ENCODE results near the gene SLC4A1AP.
A peak's percentile ranks its signal among the peaks of the same experiment; 100 is the strongest.

Gene SLC4A1AP

DNA sequence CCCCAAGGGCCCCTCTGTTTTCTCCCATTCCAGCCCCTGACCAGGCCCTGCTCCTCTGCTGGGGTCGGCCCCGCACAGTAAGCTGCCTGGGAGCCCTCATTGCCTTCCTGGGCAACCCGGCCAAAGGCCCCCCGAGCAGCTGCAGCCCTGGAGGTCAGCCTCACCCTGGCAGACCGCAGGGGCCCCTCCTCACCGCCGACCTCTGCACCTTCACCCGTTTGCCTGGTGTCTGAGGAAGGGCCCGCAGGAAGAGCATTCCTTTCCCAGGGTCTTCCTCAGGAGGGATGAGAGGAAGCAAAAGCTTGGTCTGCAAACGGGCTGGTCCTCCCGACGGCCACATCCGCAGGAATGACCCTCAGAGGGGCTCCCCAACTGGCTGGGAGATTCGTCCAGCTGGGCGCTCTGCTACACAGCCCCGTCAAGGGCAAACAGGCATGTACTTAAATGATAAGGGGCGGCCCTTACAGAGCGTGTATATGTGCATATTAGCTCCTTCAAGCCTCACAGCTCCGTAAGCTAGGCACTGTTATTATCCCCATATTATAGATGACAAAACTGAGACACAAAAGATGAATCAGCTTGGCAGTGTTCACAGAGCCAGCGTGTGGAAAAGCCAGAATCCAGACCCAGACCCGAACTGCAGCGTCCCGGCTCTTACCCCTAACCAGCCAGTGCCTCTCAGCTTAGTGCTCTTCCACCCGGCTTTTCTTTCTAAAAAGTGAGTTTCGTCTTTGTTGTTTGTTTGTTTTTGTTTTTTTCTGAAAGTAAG lies 52.8 kb downstream of the SLC4A1AP start:
- DNase-seq (ENCODE audit: low read depth in 3 of 3, low spot score in 1 of 3): no peak

DNA sequence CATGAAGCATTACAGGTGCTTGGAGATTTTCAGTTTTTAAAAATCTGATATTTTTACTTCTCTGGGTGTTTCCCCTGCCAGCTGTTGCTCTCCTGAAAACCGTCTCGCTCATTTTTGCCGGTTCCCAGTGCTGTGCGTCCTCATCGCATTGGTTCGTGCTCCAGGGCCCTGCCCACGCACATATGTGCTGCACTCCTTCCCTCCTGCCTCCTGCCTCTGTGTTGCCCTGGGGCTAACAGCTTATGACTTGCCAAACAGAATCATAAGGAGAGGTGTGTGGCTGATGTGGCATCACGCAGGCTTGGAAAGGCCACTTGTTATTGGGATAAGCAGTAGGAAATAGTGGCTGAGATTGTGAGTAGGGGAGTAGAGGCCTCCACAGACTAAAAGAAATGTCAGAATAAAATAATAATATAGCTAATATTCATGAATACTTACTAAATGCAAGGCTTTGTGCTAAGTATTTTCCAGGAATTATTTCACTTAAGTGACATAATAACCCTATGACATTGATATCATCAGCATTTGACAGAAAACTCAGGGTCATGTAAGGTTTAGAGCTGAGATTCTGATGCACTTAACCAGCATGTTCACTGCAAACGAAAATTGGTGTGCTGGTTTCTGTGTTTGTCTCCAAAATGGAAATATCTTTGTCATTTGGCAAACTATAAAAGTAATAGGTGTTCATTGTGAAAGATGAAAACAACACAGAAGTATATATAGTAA lies 53.5 kb downstream of the SLC4A1AP start:
- no peak for DNase-seq (ENCODE audit: low read depth in 3 of 3, low spot score in 1 of 3)

DNA sequence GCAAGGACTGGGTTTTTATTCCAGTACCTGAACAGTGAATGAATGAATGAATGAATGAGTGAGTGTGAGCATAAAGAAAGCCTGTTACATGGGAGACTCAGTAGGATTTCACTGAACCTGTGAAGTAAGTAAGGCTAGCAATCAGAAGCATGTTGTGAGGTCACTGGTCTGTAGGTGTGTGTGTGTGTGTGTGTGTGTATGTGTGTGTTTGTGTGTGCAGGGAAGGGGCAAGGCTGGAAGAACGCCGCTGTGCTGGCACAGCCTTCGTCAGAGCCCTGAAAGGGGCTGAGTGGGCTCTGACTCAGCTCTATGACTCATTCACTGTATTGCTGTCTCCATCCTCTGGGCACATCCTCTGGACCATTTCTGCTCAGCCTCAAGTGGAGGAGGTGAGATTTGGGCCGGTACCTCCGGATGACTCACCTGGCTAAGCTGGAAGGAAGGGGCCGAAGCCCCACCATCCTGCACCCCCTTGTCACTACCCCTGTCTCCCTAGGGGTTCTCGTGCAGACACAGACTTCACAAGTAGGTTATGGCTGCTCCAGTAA lies 56.4 kb downstream of the SLC4A1AP start:
- DNase-seq (ENCODE audit: low read depth in 3 of 3, low spot score in 1 of 3): peak in 2 of 3 donors; percentile 13 to 20

DNA sequence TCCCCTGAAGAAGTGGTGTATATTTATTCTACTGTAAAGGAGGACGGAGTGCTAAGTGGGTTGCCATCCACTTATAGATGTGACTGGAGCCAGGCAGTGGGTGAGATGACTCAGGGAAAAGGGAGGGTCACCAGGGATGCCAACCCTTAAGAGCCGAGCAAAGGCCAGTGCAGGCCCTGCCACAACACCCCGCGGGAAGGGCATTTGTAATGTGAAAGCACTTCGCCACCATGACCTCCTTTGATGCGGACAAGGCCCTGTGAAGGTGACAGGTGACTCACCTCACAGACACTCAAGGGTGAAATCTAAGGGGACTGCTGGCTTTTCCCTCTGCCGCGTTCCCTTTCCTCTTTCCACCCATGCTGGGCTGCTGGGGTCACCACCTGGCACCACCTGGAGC lies 57.6 kb downstream of the SLC4A1AP start:
- DNase-seq (ENCODE audit: low read depth in 3 of 3, low spot score in 1 of 3): no peak

DNA sequence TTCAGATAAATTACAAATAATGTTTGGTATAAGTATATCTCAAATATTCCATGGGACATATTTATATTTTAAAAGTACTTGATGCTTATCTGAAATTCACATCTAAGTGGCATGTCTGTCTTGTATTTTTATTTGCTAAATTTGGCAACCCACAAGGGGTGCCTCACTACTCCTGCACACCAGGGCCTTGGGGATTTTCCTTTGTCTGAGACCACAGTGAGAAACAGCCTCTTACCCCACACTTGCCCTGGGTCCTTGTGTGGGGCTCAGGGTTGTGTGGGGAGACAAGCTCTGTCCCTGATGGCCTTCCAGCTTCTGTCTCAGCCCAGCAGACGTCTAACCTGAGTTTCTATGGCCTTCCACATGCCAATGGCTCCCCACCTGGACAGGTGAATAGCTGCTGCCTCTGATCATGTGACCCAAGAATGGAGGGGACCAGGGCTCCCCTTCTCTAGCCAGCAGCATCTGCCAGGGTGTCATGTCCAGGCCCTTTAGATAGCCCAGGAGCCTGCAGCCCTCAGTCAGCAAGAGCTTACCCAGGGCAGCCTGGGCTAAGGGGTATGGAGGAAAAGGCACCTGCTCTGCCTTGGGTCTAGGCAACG lies 58.3 kb downstream of the SLC4A1AP start:
- DNase-seq (ENCODE audit: low read depth in 3 of 3, low spot score in 1 of 3): no peak

DNA sequence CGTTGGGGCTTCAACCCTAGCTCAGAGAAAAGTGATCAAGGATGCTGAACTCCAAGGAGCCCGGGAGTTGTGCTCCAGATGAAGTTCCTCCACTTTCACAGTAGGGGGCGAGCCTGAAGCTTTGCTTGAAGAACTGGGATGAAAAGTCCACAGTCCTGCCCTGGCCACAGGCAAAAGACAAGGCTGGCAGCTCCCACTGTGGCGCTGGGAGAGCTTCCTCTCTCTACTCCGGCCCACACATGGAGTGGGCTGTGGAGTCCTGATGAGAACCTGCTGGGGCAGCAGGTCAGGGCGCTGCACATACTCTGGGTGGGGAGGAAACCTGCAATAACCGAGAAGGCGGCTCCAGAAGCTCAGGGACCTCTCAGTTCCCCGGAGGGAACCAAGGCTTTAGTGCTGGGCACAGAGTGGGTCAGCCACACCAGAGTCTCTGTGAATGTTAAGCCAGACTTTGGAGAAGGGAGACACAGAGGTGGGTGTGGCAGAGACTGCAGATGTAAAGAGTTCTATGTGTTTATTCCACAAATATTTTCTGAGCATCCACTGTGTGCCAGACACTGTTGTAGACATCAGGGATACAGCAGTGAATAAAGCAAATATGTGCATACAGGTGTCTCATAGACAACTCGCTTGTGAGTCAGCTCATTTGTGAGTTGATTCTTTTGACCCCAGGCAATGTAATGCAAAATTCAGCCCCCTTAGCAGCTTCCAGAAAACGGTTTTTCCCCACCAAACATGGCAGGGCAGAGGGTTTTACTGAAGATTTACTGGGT lies 59.9 kb downstream of the SLC4A1AP start:
- no peak for DNase-seq (ENCODE audit: low read depth in 3 of 3, low spot score in 1 of 3)

DNA sequence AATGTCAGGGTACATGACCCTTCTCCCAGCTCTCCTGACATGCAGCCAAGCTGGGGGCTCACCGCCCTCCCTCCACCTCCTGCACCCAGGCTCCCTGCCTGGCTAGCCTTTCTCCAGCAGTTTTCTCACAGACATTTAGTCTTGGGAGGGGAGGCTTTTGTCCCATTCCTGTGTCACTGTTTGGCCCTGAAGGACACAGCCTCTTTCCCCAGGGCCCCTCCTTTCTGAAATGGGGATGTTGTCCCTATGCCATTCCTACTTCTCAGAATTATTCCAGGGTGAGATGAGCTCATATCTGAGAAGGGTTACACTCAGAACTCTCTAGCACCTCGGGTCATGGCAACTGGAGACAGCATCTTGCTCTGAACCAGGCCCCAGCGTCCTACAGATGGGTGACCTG lies 60.5 kb downstream of the SLC4A1AP start:
- no peak for DNase-seq (ENCODE audit: low read depth in 3 of 3, low spot score in 1 of 3)

DNA sequence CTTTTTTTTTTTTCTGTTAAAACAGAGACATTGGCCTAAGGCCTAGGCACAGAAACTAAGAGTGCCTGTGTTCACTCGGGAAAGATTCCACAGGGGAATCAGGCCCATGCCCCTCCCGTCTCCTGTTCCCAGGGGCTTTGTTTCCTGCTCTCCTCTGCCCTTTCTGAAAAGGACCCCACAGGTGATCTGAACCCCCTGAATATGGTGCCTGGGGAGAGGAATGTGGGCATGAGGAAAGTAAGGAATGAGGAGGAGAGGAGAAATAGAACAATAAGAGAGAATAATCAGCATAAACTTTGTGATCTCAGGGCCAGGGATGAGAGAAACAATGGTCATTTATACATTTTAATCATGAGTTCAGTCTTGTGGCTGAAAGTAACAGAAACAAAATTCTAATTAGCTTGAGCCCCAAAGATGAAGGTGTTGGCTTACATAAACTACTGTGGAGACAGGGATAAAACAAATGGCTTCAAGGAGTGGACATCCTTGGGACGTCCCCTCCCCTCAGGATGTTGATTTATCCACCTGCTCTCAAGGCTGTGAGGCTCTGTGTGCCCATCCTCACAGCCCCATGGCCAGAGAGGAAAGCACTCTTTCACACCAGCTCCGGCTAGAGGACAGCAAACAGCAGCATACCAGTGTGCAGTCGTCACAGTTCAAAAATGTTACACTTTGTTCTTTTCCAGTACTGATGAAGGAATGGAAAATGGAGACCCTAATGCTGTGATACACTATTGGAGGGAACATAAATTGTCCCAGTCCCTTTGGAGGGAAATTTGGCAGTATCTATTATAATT lies 61.4 kb downstream of the SLC4A1AP start:
- DNase-seq (ENCODE audit: low read depth in 3 of 3, low spot score in 1 of 3): no peak

DNA sequence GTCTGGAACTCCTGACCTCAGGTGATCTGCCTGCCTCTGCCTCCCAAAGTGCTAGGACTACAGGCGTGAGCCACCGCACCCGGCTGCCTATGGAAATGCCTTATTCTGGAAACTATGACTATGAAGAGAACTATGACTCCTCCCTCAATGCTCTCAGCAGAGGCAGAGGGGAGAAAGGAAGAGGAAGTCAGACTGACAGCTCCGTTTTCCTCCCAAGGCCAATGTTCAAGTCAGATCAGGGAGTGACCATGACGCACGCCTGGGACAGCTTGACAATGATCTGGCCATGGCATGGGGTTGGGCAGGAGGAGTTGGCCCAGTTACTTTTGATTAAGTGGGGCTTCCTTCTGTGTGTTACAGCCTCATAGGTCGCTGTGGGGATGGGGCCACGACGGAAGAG lies 63.6 kb downstream of the SLC4A1AP start:
- DNase-seq (ENCODE audit: low read depth in 3 of 3, low spot score in 1 of 3): no peak

DNA sequence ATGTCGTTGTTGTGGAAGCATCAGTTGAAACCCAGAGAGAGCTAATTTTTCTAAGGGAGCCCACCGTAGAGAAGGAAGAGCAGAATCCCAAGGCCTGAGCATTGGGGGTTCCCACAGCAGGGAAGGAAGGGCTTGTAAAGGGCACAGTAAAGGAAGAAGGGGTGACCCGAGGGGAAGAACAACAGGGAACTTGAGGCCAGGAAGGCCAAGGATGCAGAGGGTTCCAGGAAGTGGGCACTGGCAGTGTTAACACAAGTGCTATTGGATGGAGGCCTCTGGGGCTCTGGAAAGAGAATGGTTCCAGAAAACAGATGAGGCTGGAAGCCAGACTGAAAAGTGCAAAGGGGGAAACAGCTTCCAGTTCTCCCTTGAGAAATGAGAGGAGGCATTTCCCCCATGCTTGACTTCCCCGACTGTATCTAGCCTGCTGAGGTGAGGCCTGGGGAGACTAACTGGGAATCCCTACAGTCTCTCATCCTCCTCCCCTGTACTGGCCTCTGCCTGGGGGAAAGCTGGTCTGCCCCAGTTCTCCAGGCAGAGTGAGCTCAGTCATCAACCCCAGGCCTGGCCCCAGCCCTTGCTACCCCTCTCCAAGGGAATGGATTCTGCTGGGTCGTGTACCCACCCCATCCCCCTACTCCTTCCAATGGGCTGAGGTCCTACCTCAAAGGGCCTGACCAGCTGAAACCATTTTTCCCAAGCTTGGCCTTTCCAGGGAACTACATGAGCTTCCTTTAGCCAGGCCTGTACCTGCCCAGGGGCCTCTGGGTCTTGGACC lies 64.6 kb downstream of the SLC4A1AP start:
- no peak for DNase-seq (ENCODE audit: low read depth in 3 of 3, low spot score in 1 of 3)

DNA sequence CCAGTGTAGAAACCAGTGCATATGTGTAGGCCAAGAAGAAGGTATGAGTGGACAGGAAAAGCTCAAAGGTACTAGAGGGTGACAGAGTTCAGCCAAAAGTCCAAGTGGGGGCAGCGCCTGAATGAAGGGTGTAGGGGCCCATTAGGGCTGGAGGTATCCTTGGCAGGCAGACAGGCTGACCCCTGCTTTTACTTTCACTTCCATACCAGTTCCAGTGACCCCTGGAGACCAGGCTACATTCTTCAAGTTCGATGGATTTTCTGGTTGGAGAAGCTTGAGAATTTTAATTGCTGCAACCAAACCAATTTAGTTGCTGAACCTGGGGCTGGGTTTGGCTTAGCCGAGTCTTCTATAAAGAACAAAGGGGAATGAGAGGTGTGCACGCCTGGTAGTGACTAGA lies 65.5 kb downstream of the SLC4A1AP start:
- DNase-seq (ENCODE audit: low read depth in 3 of 3, low spot score in 1 of 3): no peak

DNA sequence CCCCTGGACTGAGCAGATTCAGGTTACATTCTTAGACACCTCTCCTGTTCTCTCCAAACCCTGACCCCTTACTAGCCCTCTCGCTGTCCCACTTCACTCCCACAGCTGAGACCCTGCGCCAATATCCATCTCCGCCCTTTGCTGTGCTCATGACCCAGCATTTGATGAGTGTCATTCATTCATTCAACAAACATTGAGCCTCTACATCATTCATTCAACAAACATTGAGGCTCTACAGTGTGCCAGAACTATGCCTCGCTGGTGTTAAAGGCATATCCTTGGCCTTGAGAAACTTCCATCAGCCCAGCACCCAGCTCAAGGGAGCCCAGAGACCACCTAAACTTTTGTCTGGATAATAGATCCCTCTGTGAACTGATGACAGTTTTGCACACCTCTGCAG lies 65.9 kb downstream of the SLC4A1AP start:
- DNase-seq (ENCODE audit: low read depth in 3 of 3, low spot score in 1 of 3): no peak

DNA sequence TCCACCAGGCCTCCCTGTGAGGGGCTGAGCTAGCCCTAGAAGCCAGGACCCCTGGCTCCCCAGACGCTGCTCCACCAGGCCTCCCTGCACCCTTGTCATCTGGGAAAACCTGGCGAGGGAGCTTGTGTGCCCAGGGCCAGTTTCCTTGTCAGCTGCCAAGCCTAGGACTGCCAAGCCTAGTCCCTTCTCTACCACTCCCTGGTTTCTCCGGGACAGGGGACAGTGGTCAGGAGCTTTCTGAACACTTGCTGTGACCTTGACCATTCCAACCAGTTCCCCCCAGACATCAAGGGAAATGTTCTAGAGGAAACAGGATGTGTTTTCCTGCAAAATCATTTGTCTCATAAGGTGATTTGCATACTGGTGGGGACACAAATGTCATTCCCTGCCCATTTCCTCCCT lies 66.6 kb downstream of the SLC4A1AP start:
- DNase-seq (ENCODE audit: low read depth in 3 of 3, low spot score in 1 of 3): no peak

DNA sequence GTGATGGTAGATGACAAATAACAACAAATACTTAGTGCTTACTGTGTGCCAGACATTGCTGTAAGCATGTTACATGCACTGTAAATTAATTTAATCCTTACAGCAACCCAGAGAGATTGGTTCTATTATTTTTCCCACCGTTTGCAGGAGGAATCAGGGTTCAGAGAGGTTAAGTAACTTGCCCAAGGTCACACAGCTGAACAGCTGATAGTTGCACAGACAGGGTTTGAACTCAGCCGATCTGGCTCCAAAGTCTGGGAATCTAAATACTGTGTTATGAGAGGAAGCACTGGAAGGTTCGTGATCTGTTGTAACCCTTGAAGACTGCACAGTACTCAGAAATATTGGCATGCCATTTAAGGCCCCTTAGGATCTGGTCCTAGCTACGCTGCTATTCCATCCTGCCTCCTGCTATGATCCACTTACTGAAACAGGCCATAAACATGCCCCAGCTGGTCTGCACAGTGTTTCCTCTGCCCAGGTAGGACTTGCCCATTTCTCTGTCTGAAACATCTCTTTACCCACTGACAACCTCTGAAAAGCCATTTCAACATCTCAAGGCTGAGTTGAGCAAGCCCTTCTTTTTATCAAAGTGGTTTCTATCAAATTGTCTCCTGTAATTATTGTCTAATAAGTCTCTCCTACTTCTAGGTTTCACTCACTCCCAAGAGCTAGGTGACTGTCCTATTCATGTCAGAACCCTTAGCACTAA lies 67.4 kb downstream of the SLC4A1AP start:
- no peak for DNase-seq (ENCODE audit: low read depth in 3 of 3, low spot score in 1 of 3)

DNA sequence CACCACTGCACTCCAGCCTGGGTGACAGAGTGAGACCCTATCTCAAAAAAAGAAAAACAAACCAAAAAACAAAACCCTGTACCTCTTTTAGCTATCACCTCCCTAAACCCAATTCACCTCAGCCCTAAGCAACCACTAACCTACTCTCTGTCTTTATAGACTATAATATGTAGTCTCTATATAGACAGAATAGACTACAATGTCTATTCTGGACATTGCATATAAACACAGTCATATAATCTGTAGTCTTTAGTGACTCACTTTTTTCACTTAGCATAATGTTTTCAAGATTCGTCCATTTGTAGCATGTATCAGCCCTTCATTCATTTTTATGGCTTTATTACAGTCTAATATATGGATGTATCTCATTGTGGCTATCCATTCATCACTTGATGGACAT lies 70.6 kb downstream of the SLC4A1AP start:
- no peak for DNase-seq (ENCODE audit: low read depth in 3 of 3, low spot score in 1 of 3)

DNA sequence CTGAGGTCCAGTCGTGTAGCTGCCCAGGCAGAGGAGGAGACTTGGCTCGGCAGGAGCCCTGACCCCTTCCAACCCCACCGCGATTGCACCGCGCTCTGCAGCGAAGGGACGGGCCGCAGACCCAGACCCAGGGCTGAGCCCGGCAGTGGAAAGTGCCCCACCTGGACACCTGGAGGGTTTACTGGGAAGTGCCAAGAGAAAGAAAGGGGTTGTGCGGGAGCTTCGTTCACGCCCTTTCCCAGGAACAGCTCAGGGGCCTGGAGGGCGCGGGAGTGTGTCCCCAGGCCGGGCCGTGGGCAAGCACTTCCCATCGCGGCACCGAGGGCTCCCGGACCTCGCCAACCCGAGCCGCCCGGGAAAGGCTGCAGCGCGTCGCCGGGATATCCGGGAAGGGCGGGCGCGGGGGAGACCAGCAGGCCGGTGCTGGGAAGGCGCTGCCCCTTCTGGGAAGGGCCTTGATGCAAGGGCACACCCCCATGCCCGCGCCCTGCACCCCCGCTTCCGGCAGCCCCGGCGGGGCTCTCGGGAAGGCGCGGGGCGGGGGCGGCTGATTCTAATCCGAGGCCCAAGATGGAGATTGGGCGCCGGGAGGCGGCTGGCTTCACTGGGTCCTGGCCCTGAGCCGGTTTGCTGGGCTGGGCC lies 71.7 kb downstream of the SLC4A1AP start:
- DNase-seq (ENCODE audit: low read depth in 3 of 3, low spot score in 1 of 3): peak in 2 of 3 donors; percentile 12 to 57

DNA sequence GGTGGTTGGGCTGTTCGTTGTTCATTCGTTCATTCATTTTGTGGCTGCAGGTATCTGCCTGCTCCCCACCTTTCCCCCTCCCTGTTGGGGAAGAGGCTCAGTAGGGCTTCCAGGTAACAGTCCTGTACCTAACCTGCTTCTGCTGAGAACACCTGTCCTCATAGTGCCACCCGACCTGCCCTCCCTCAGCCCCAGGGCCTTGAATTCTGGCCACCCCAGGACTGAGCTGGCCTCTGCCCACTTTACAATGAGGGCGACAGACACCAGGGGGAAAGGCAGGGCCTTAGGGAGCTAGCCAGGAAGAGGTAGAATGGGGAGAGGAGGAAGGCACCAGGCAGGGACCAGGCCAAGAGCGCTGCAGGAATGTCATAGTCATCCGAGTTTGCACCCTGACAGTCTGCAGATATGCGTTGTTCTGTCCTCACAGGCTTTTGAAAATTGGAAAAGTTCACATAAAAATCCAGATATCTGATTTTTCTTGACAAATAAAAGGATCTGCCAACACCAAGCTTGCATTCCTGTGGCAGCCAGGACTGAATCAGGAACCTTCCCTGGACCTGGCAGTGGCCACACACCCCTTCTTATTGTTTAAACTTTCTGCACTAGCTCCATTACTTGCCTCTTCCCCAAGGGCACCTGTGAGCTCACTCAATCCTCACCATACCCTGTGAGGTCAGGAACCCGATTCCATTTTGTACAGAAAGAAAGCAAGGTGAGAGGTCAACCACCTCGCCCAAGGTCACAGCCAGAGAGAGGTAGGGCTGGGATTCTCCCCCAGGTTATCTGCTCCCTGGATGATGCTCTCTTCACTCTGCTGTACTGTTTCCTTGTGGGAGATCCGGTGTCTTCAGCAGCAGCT lies 72.6 kb downstream of the SLC4A1AP start:
- DNase-seq (ENCODE audit: low read depth in 3 of 3, low spot score in 1 of 3): no peak

DNA sequence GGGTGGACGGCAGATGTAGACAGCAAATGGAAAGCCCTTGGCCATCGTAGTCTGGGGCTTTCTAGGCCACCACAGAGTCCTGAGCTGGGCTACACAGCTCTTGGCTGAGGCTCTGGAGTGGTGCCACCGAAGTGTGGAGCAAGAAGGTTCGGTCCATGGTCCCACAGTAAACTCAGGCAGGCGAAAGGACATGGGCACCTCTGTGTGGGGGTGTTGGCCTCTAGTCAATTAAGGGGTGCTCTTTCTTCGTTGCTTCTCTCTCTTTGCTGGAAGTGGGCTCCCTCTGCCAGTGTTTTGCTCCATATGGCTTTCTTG lies 73.2 kb downstream of the SLC4A1AP start:
- DNase-seq (ENCODE audit: low read depth in 3 of 3, low spot score in 1 of 3): no peak

Data from stimulated activated CD4-positive, alpha-beta T cell treated with anti-CD3 and anti-CD28 coated beads, TNF-alpha, amount 100 ng/mL, for 1 hour (primary cell).